HUES48 (cell line): ENCODE measurements around the gene FBLN2.
"Not testable (repeated sequence)": the region's sequence is repeated elsewhere in the genome, so short reads cannot be mapped to it uniquely, and the experiment has no call there.

Experiments
- H3K27ac ChIP-seq: one replicate; pipeline ENCODE4 v1.7.0; 2013; ENCODE audit warnings: low read depth, low read length, inconsistent platforms
- H3K27me3 ChIP-seq: 2 replicates; pipeline ENCODE4 v1.6.1; 2013; ENCODE audit warnings: mild to moderate bottlenecking, low read length; ENCODE audit not compliant: control insufficient read depth, insufficient read depth
- H3K36me3 ChIP-seq: 2 replicates; pipeline ENCODE4 v1.6.1; 2013; ENCODE audit warnings: low read length; ENCODE audit not compliant: control insufficient read depth, insufficient read depth
- H3K4me1 ChIP-seq: 2 replicates; pipeline ENCODE4 v1.6.1; 2013; ENCODE audit warnings: mild to moderate bottlenecking, low read length; ENCODE audit not compliant: control insufficient read depth, insufficient read depth
- H3K4me3 ChIP-seq: 2 replicates; pipeline ENCODE4 v1.5.1; 2013; ENCODE audit warnings: mild to moderate bottlenecking, low read depth, low read length
- H3K9ac ChIP-seq: 2 replicates; pipeline ENCODE4 v1.6.1; 2013; ENCODE audit warnings: mild to moderate bottlenecking, low read depth, low read length, moderate library complexity
- H3K9me3 ChIP-seq: 2 replicates; pipeline ENCODE4 v1.6.1; 2013; ENCODE audit warnings: low read length; ENCODE audit not compliant: control insufficient read depth, insufficient read depth

Gene FBLN2

GRCh38 chr3:13514639-13515435, 34.1 kb upstream of the FBLN2 start:
- Histone ChIP-seq H3K9ac (no peak overlapping the region), H3K36me3 (no peaks in the 10 kb centered on the region), H3K4me1 (no peaks in the 10 kb centered on the region), H3K27ac (no peak overlapping the region), H3K9me3 (no peaks in the 10 kb centered on the region), H3K4me3 (no peak overlapping the region), H3K27me3 (no peaks in the 10 kb centered on the region)

GRCh38 chr3:13515786-13516759, 32.9 kb upstream of the FBLN2 start:
- Histone ChIP-seq H3K27me3 (no peaks in the 10 kb centered on the region), H3K36me3 (no peaks in the 10 kb centered on the region), H3K4me3 (no peak overlapping the region), H3K9ac (no peak overlapping the region), H3K27ac (no peak overlapping the region), H3K4me1 (no peaks in the 10 kb centered on the region), H3K9me3 (no peaks in the 10 kb centered on the region)

- Histone ChIP-seq H3K9me3 (no peaks in the 10 kb centered on the region), H3K27ac (no peak overlapping the region), H3K4me3 (no peak overlapping the region), H3K9ac (no peak overlapping the region), H3K4me1 (no peaks in the 10 kb centered on the region), H3K27me3 (no peaks in the 10 kb centered on the region), H3K36me3 (no peaks in the 10 kb centered on the region)
Measured at GRCh38 chr3:13516760-13517135, 32.2 kb upstream of the FBLN2 start.

DNA sequence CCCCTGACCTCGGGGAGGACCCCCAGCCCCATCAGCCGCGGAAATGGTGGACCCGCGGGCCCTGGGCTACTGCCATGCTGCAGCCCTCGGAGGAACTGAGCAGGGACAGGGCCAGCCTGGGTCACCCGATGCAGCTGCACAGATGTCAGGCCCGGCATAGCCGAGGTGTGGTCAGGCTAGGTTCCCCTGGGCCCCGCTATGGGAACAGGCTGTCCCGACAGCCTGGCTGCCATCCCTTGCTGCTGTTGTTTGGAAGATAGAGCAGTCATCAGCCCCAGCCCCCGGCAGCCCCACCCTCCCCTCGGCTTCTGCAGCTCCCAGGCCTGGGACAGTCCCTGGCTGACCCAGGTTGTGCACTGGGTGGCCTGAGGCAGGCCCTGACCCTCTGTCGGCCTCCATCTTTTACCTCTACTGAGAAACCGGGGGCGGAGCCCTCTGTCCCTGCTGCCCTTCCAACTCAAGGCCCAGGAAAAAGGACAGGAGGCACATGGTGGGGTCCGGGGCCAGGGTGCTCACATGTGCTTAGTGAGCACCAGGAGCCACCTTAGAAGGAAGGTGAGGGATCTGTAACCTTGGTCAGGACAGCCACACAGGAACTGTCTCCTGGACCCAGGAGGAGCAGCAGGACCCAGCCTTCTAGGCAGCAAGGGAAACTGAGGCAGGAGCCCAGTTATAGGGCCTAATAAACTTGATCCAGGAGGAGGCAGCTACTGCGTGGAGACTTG, 31.5 kb upstream of the FBLN2 start:
- H3K9me3 ChIP-seq = no peaks in the 10 kb centered on the region
- H3K36me3 ChIP-seq = no peaks in the 10 kb centered on the region
- no peaks in the 10 kb centered on the region for H3K4me1 ChIP-seq
- H3K4me3 ChIP-seq = no peak overlapping the region
- H3K27ac ChIP-seq = no peak overlapping the region
- H3K27me3 ChIP-seq = no peaks in the 10 kb centered on the region
- no peak overlapping the region for H3K9ac ChIP-seq

- Histone ChIP-seq H3K9ac (no peak overlapping the region), H3K36me3 (no peaks in the 10 kb centered on the region), H3K4me1 (no peaks in the 10 kb centered on the region), H3K27ac (no peak overlapping the region), H3K27me3 (no peaks in the 10 kb centered on the region), H3K9me3 (no peaks in the 10 kb centered on the region), H3K4me3 (no peak overlapping the region)
Measured at GRCh38 chr3:13518516-13518953, 30.4 kb upstream of the FBLN2 start.

DNA sequence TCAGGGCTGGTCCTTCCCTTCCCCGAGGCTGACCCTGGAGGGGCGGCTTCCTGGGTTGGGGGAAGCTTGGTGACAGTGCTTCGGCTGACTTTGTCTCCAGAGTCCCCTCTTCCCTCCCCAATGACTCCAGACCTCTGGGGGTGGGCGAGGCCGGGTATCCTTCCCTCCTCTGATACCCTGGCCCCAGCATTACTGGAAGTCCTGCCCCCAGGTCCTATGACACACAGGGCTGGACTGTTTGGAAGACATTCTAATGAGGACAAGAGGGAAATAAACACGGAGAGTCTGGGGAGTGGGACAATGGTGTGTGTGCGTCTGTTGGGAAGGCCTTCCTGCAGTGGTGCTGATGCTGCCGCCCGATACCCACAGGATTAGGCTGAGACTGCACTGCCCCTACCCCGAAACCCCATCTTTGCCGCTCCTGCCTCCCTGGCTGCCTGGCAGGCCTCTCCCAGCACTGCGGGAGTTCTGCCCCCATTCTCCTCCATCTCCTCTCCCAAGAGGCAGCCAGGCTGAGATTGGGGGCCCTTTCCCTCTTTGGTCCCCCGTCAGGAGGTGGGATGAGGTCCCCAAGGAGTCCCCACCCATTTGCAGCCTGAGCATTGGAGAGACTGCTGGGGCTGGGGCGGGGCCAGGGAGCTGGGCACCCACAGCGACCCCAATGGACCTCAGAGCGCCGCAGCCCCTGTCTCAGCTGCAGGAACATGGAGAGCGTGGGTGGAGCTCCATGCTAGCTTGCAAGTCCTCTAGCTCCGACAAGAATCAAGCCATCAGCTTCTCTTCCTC, 29.7 kb upstream of the FBLN2 start:
- Histone ChIP-seq H3K9ac (no peak overlapping the region), H3K9me3 (no peaks in the 10 kb centered on the region), H3K4me3 (no peak overlapping the region), H3K27me3 (no peaks in the 10 kb centered on the region), H3K27ac (no peak overlapping the region), H3K4me1 (no peaks in the 10 kb centered on the region), H3K36me3 (no peaks in the 10 kb centered on the region)

DNA sequence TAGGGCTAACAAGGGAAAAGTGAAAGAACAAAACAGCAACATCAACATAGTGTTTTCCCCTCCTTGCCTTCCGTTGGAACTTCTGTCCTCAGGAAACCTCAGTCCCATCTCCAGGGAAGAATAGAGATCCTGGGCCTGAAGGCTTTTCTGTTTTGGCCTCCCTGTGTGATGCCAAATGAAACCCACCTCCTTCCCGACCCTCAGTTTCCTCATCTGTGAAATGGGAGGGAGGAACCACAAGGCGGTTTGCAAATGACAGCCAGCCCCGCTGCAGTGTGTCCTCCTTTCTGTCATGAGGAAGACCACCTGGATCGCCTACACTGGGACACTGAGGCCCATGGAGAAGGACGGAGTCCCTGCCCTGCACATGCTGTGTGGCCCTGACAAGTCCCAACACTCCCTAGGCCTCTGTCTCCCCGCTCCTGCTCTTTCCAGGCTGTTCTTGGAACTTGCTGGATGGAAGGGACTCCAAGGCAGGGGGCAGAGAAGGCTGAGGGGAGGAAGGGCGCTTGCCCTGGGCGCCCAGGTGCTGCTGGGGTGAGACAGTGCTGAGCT, 28.5 kb upstream of the FBLN2 start:
- H3K27me3 ChIP-seq = no peaks in the 10 kb centered on the region
- no peaks in the 10 kb centered on the region for H3K9me3 ChIP-seq
- H3K9ac ChIP-seq = no peak overlapping the region
- H3K36me3 ChIP-seq = no peaks in the 10 kb centered on the region
- no peaks in the 10 kb centered on the region for H3K4me1 ChIP-seq
- no peak overlapping the region for H3K27ac ChIP-seq
- H3K4me3 ChIP-seq = no peak overlapping the region

DNA sequence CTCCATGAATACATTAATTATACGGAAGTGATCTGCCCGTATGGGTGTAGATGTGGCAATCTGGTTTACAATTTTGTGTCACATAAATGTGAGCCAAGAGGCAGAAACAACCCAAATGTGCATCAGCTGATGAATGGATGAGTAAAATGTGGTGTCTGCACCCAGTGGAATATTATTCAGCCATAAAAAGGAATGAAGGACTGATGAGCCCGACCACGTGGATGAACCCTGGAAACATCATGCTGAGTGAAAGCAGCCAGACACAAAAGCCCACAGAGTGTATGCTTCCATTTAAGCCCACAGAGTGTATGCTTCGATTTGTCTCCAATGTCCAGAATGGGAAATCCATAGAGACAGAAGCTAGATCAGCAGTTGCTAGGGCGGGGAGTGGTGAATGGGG, 27.6 kb upstream of the FBLN2 start:
- H3K9me3 ChIP-seq = no peaks in the 10 kb centered on the region
- H3K27me3 ChIP-seq = no peaks in the 10 kb centered on the region
- no peak overlapping the region for H3K9ac ChIP-seq
- H3K36me3 ChIP-seq = no peaks in the 10 kb centered on the region
- H3K4me3 ChIP-seq = no peak overlapping the region
- no peak overlapping the region for H3K27ac ChIP-seq
- peaks cover 5% of the 10 kb centered on the region for H3K4me1 ChIP-seq

- not testable (repeated sequence) for H3K36me3 ChIP-seq, H3K4me1 ChIP-seq, H3K4me3 ChIP-seq, H3K9me3 ChIP-seq, H3K27ac ChIP-seq, H3K9ac ChIP-seq, H3K27me3 ChIP-seq
Measured at GRCh38 chr3:13521749-13522148, 27.2 kb upstream of the FBLN2 start.

GRCh38 chr3:13522236-13522635, 26.7 kb upstream of the FBLN2 start:
- H3K36me3 ChIP-seq = no peaks in the 10 kb centered on the region
- H3K4me3 ChIP-seq = no peak overlapping the region
- no peaks in the 10 kb centered on the region for H3K9me3 ChIP-seq
- H3K27me3 ChIP-seq = no peaks in the 10 kb centered on the region
- peaks cover 10% of the 10 kb centered on the region for H3K4me1 ChIP-seq
- H3K27ac ChIP-seq = no peak overlapping the region
- H3K9ac ChIP-seq = no peak overlapping the region
